ENCODE data around the gene UGT1A4.

Gene UGT1A4

GRCh38 chr2:233807966-233808935 is 89.7 kb downstream of the UGT1A4 start:
- in situ Hi-C loops (cut with MboI; ENCODE audit: low sequenced_read_pairs), result no loop called here

- in situ Hi-C loops (cut with MboI; ENCODE audit: low sequenced_read_pairs), result no loop called here
These were observed 91.8 kb downstream of the UGT1A4 start for GRCh38 chr2:233810385-233810784.

- in situ Hi-C loops (cut with MboI; ENCODE audit: low sequenced_read_pairs), result no loop called here
These were observed 92.6 kb downstream of the UGT1A4 start for GRCh38 chr2:233811087-233811486.

- in situ Hi-C loops (cut with MboI; ENCODE audit: low sequenced_read_pairs), result no loop called here
These were observed 93.2 kb downstream of the UGT1A4 start for GRCh38 chr2:233811732-233812131.

- in situ Hi-C loops (cut with MboI; ENCODE audit: low sequenced_read_pairs), result no loop called here
These were observed 94.9 kb downstream of the UGT1A4 start for GRCh38 chr2:233813236-233814055.

GRCh38 chr2:233814056-233814835 is 95.7 kb downstream of the UGT1A4 start:
- in situ Hi-C loops (cut with MboI; ENCODE audit: low sequenced_read_pairs), result no loop called here

- in situ Hi-C loops (cut with MboI; ENCODE audit: low sequenced_read_pairs), result no loop called here
These were observed 97.3 kb downstream of the UGT1A4 start for GRCh38 chr2:233815861-233816260.

- in situ Hi-C loops (cut with MboI; ENCODE audit: low sequenced_read_pairs), result no loop called here
These were observed 97.8 kb downstream of the UGT1A4 start for GRCh38 chr2:233816334-233816733.

GRCh38 chr2:233816771-233817170 is 98.2 kb downstream of the UGT1A4 start:
- in situ Hi-C loops (cut with MboI; ENCODE audit: low sequenced_read_pairs), result no loop called here

- in situ Hi-C loops (cut with MboI; ENCODE audit: low sequenced_read_pairs), result no loop called here
These were observed 98.9 kb downstream of the UGT1A4 start for GRCh38 chr2:233817361-233817911.

- in situ Hi-C loops (cut with MboI; ENCODE audit: low sequenced_read_pairs), result no loop called here
These were observed 99.6 kb downstream of the UGT1A4 start for GRCh38 chr2:233817995-233818638.

- in situ Hi-C loops (cut with MboI; ENCODE audit: low sequenced_read_pairs), result no loop called here
These were observed 100.4 kb downstream of the UGT1A4 start for GRCh38 chr2:233818639-233819621.

- in situ Hi-C loops (cut with MboI; ENCODE audit: low sequenced_read_pairs), result no loop called here
These were observed 101.6 kb downstream of the UGT1A4 start for GRCh38 chr2:233819884-233820773.

- in situ Hi-C loops (cut with MboI; ENCODE audit: low sequenced_read_pairs), result no loop called here
These were observed 102.2 kb downstream of the UGT1A4 start for GRCh38 chr2:233820774-233821105.

- in situ Hi-C loops (cut with MboI; ENCODE audit: low sequenced_read_pairs), result no loop called here
These were observed 102.7 kb downstream of the UGT1A4 start for GRCh38 chr2:233821196-233821595.

GRCh38 chr2:233821709-233822100 is 103.2 kb downstream of the UGT1A4 start:
- in situ Hi-C loops (cut with MboI; ENCODE audit: low sequenced_read_pairs), result no loop called here

- in situ Hi-C loops (cut with MboI; ENCODE audit: low sequenced_read_pairs), result no loop called here
These were observed 103.7 kb downstream of the UGT1A4 start for GRCh38 chr2:233822101-233822771.
